NCI-H460 (cell line): Measurements from ENCODE around the gene ZYG11B. TPM values are rescaled to one million over a fixed set of nuclear protein-coding genes. Genes with fewer than 3 reads are reported as not detected.
"Not testable (repeated sequence)": the region's sequence is repeated elsewhere in the genome, so short reads cannot be mapped to it uniquely, and the experiment has no call there.

Experiments
- DNase-seq: peaks from one replicate; pipeline ENCODE4 v3.0.0-alpha.2; 2016; ENCODE audit warnings: low read depth; ENCODE audit errors: extremely low read depth
- total RNA-seq: library from RNA; depleted of rRNA; stranded (reverse); fragments of >200 nt; shearing (Covaris generic); gene quantifications from 2 replicates; pipeline ENCODE4 v1.2.3, GENCODE V29; 2014

ZYG11B gene
- total RNA-seq, 1 experiment from 2014 or later = 13.8 TPM

- no peak for DNase-seq
Observed at GRCh38 chr1:52751589-52752483, 25.6 kb downstream of the ZYG11B start.

GRCh38 chr1:52752484-52752826 is 26.2 kb downstream of the ZYG11B start:
- DNase-seq = no peak

GRCh38 chr1:52753169-52753568 is 26.9 kb downstream of the ZYG11B start:
- DNase-seq = no peak

GRCh38 chr1:52756020-52756419 is 29.8 kb downstream of the ZYG11B start:
- DNase-seq = no peak

GRCh38 chr1:52759908-52760307 is 33.7 kb downstream of the ZYG11B start:
- no peak for DNase-seq

GRCh38 chr1:52767596-52768280 is 41.5 kb downstream of the ZYG11B start:
- DNase-seq = no peak

- DNase-seq = no peak
Observed at GRCh38 chr1:52769346-52770033, 43.2 kb downstream of the ZYG11B start.

- no peak for DNase-seq
Observed at GRCh38 chr1:52771384-52771783, 45.1 kb downstream of the ZYG11B start.

GRCh38 chr1:52786148-52786547 is 59.9 kb downstream of the ZYG11B start:
- DNase-seq = no peak

GRCh38 chr1:52790429-52790828 is 64.2 kb downstream of the ZYG11B start:
- not testable (repeated sequence) for DNase-seq

- no peak for DNase-seq
Observed at GRCh38 chr1:52792036-52792435, 65.8 kb downstream of the ZYG11B start.

GRCh38 chr1:52793717-52794116 is 67.5 kb downstream of the ZYG11B start:
- not testable (repeated sequence) for DNase-seq

GRCh38 chr1:52795464-52795863 is 69.2 kb downstream of the ZYG11B start:
- no peak for DNase-seq

- no peak for DNase-seq
Observed at GRCh38 chr1:52798331-52798730, 72.1 kb downstream of the ZYG11B start.

GRCh38 chr1:52801011-52801410 is 74.8 kb downstream of the ZYG11B start:
- no peak for DNase-seq

- DNase-seq = not testable (repeated sequence)
Observed at GRCh38 chr1:52804083-52804482, 77.8 kb downstream of the ZYG11B start.

GRCh38 chr1:52814465-52814864 is 88.2 kb downstream of the ZYG11B start:
- no peak for DNase-seq

GRCh38 chr1:52820830-52821229 is 94.6 kb downstream of the ZYG11B start:
- not testable (repeated sequence) for DNase-seq

- no peak for DNase-seq
Observed at GRCh38 chr1:52825868-52826267, 99.6 kb downstream of the ZYG11B start.

GRCh38 chr1:52834798-52835197 is 108.5 kb downstream of the ZYG11B start:
- no peak for DNase-seq

GRCh38 chr1:52836035-52836434 is 109.8 kb downstream of the ZYG11B start:
- DNase-seq = no peak
